Nephron progenitor cell (in vitro differentiated cells): ENCODE data around the gene PRAF2.
A peak's percentile ranks its signal among the peaks of the same experiment; 100 is the strongest.

Experiments
- DNase-seq: peaks from one replicate; pipeline ENCODE4 v3.0.0; 2021
- H3K27ac Mint-ChIP-seq: 2 replicates; pipeline ENCODE4 v1.8.0; 2021; ENCODE audit warnings: mild to moderate bottlenecking, moderate library complexity, mixed read lengths
- H3K27me3 Mint-ChIP-seq: 2 replicates; pipeline ENCODE4 v1.8.0; 2021; ENCODE audit warnings: mild to moderate bottlenecking, low read depth, mixed read lengths; ENCODE audit not compliant: poor library complexity
- H3K36me3 Mint-ChIP-seq: 2 replicates; pipeline ENCODE4 v1.8.0; 2021; ENCODE audit warnings: low read depth, mixed read lengths
- H3K4me1 Mint-ChIP-seq: 2 replicates; pipeline ENCODE4 v1.8.0; 2021; ENCODE audit warnings: mixed read lengths
- H3K4me3 Mint-ChIP-seq: 2 replicates; pipeline ENCODE4 v1.8.0; 2021; ENCODE audit warnings: mild to moderate bottlenecking, moderate library complexity, mixed read lengths
- H3K9me3 Mint-ChIP-seq: 2 replicates; pipeline ENCODE4 v1.8.0; 2021; ENCODE audit warnings: mild to moderate bottlenecking, moderate library complexity, mixed read lengths
- CTCF ChIP-seq: fragments of 200-600 bp; sonication (generic); IDR thresholded peaks from 2 replicates; pipeline ENCODE4 v1.5.0; 2021; ENCODE audit warnings: antibody characterized with exemption

PRAF2 gene

GRCh38 chrX:49103637-49104036 lies 29.8 kb upstream of the PRAF2 start:
- Mint-ChIP-seq H3K4me3 (no peak overlapping the region), H3K27ac (no peak overlapping the region), H3K4me1 (peaks cover 19% of the 10 kb centered on the region), H3K27me3 (no peaks in the 10 kb centered on the region), H3K9me3 (peaks cover 44% of the 10 kb centered on the region), H3K36me3 (peaks cover 3% of the 10 kb centered on the region)
- TF ChIP-seq CTCF = no peak
- no peak for DNase-seq

- peak overlapping the region; percentile 82 for H3K27ac Mint-ChIP-seq
- no peak for DNase-seq
- H3K9me3 Mint-ChIP-seq = peaks cover 40% of the 10 kb centered on the region
- TF ChIP-seq CTCF = no peak
- no peaks in the 10 kb centered on the region for H3K27me3 Mint-ChIP-seq
- peak overlapping the region; percentile 85 for H3K4me3 Mint-ChIP-seq
- H3K36me3 Mint-ChIP-seq = no peaks in the 10 kb centered on the region
- peaks cover 19% of the 10 kb centered on the region for H3K4me1 Mint-ChIP-seq
Observed at GRCh38 chrX:49102190-49102589, 28.4 kb upstream of the PRAF2 start.

- Mint-ChIP-seq H3K4me3 (peak overlapping the region; percentile 85), H3K27me3 (no peaks in the 10 kb centered on the region), H3K36me3 (no peaks in the 10 kb centered on the region), H3K9me3 (peaks cover 40% of the 10 kb centered on the region), H3K4me1 (peaks cover 19% of the 10 kb centered on the region), H3K27ac (peak overlapping the region; percentile 82)
- no peak for DNase-seq
- TF ChIP-seq CTCF = no peak
Observed at GRCh38 chrX:49101629-49101984, 27.8 kb upstream of the PRAF2 start.

- peak overlapping the region; percentile 95 for H3K27ac Mint-ChIP-seq
- no peak for TF ChIP-seq CTCF
- peak; percentile 88 for DNase-seq
Observed at GRCh38 chrX:49100704-49101628, 27.2 kb upstream of the PRAF2 start.

DNA sequence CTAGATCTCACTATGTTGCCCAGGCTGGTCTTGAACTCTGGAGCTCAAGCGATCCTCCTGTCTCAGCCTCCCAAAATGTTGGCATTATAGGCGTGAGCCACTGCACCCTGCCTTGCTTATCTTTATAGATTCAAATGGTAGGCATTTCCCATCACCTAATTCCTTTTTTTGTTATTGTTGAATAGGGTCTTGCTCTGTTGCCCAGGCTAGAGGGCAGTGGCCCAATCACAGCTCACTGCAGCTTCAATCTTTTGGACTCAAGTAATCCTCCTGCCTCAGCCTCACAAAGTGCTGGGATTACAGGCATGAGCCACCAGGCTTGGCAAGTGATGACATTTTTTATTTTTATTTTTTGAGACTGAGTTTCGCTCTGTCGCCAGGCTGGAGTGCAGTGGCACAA lies 22.6 kb upstream of the PRAF2 start:
- Mint-ChIP-seq H3K36me3 (no peaks in the 10 kb centered on the region), H3K4me3 (no peak overlapping the region), H3K9me3 (peaks cover 25% of the 10 kb centered on the region), H3K27me3 (no peaks in the 10 kb centered on the region), H3K4me1 (peaks cover under 1% of the 10 kb centered on the region), H3K27ac (no peak overlapping the region)
- no peak for TF ChIP-seq CTCF
- DNase-seq = no peak

More at GRCh38 chrX:49100704-49101628, 27.2 kb upstream of the PRAF2 start:
- peaks cover 19% of the 10 kb centered on the region for H3K4me1 Mint-ChIP-seq
- no peaks in the 10 kb centered on the region for H3K27me3 Mint-ChIP-seq
- H3K36me3 Mint-ChIP-seq = no peaks in the 10 kb centered on the region
- H3K9me3 Mint-ChIP-seq = peaks cover 39% of the 10 kb centered on the region
- peak overlapping the region; percentile 85 for H3K4me3 Mint-ChIP-seq

DNA sequence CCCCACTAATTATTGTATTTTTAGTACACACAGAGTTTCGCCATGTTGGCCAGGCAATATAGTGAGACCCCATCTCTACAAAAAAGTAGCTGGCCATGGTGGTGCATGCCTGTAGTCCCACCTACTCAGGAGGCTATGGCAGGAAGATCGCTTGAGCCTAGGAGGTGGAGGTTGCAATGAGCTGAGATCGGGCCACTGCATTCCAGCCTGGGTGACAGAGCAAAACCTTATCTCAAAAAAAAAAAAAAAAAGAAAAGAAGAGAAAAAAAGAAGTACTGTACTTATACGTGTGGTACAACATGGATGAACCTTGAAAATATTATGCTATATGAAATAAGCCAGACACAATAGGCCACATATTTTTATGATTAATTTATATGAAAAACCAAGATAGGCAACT lies 15.8 kb upstream of the PRAF2 start:
- H3K36me3 Mint-ChIP-seq = no peaks in the 10 kb centered on the region
- DNase-seq = no peak
- H3K9me3 Mint-ChIP-seq = peaks cover 31% of the 10 kb centered on the region
- no peak overlapping the region for H3K27ac Mint-ChIP-seq
- no peaks in the 10 kb centered on the region for H3K27me3 Mint-ChIP-seq
- no peak overlapping the region for H3K4me3 Mint-ChIP-seq
- no peak for TF ChIP-seq CTCF
- no peaks in the 10 kb centered on the region for H3K4me1 Mint-ChIP-seq
